Heart left ventricle (tissue), 13 donors: ENCODE measurements around the gene C17orf67.

ENCODE experiments used
- POLR2A ChIP-seq, 2 donors: fragments of 450-650 bp; IDR thresholded peaks; one replicate each; pipeline ENCODE4 v1.6.1; 2017; ENCODE audit warnings: antibody characterized with exemption in 2 of 2, mild to moderate bottlenecking in 2 of 2, moderate library complexity in 2 of 2
- TF ChIP-seq, protein P1 (sequence below), 12 donors: fragments of 200-600 bp; sonication (generic) in 4 of 12; IDR thresholded peaks; one replicate each; pipeline versions ENCODE4 v1.5.0 to v1.8.0; 2018 to 2022; ENCODE audit warnings: antibody characterized with exemption in 12 of 12, mild to moderate bottlenecking in 5 of 12
- donor health status: ischemic (EF 13 %, LVEDD 7.1; RV severe dilation, severe dysfunction).
- donor health status: DM: no; HTN: yes; CAD: no.
- donor health status: DM: no; HTN: no; CAD: no.
- donor health status: ischemic (EF 25% LVEDD 6.9; RV normal size, moderate dysfunction).
- donor health status: ischemic (EF 25% LVEDD 5.7; RV mildly dilated, moderate dysfunction).
- donor health status: ischemic (EF 35%, LVEDD 5.7; RV mildly dilated, moderate dysfunction).
- donor health status: nonischemic (EF 11% LVEDD 7.7; RV severe dilation, severe dysfunction).
- donor health status: DM: yes; HTN: yes; CAD: no.
- donor health status: PGD.
- donor health status: ischemic (EF 29% LVEDD 5.4; RV normal size, mild dysfunction).
- donor health status: nonischemic (EF 23%, LVEDD 6.1; RV moderate dilation, normal function).

DNA sequence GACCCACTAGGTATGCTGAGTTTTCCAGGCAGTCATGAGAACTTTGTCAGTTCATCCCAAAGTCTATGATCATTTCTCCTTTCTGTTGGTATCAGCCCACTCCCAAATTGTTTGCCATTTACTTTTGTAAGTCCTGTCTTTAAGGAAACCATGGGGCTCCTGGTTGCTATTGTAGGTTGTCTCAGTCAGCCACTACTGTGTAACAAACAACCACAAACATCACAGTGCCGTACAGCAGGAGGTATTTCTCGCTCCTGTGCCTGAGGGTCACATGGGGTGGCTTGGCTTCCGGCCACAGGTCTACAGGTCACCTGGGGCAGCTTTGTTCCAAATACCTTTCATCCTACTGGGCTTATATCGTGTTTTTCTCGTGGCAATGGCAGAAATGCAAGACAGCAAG is 71.6 kb downstream of the C17orf67 start:
- TF ChIP-seq, protein P1, sequence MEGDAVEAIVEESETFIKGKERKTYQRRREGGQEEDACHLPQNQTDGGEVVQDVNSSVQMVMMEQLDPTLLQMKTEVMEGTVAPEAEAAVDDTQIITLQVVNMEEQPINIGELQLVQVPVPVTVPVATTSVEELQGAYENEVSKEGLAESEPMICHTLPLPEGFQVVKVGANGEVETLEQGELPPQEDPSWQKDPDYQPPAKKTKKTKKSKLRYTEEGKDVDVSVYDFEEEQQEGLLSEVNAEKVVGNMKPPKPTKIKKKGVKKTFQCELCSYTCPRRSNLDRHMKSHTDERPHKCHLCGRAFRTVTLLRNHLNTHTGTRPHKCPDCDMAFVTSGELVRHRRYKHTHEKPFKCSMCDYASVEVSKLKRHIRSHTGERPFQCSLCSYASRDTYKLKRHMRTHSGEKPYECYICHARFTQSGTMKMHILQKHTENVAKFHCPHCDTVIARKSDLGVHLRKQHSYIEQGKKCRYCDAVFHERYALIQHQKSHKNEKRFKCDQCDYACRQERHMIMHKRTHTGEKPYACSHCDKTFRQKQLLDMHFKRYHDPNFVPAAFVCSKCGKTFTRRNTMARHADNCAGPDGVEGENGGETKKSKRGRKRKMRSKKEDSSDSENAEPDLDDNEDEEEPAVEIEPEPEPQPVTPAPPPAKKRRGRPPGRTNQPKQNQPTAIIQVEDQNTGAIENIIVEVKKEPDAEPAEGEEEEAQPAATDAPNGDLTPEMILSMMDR (IDR thresholded peaks at IDR 0.05), result no peak
- TF ChIP-seq POLR2A (IDR thresholded peaks at IDR 0.05), result no peak
